Upper lobe of left lung (tissue), 4 donors: ENCODE data around the gene RIT2.

Experiments used
- POLR2A ChIP-seq, 4 donors: fragments of 450-650 bp; IDR thresholded peaks; one replicate each; pipeline ENCODE4 v1.5.1; 2016 to 2017; ENCODE audit warnings: antibody characterized with exemption in 4 of 4, mild to moderate bottlenecking in 2 of 4
- POLR2AphosphoS5 ChIP-seq, 2 donors: sonication (generic); formaldehyde crosslinking; IDR thresholded peaks; one replicate each; pipeline ENCODE4 v1.5.1; 2017; ENCODE audit warnings: antibody characterized with exemption in 2 of 2
- TF ChIP-seq, protein P1 (sequence below), 6 experiments: fragments of 450-650 bp in 4 of 6; fragments of 200-600 bp in 2 of 6; sonication (generic) in 2 of 6; IDR thresholded peaks; one replicate each; pipeline ENCODE4 v1.5.1; 2016 to 2019; ENCODE audit warnings: antibody characterized with exemption in 6 of 6

DNA sequence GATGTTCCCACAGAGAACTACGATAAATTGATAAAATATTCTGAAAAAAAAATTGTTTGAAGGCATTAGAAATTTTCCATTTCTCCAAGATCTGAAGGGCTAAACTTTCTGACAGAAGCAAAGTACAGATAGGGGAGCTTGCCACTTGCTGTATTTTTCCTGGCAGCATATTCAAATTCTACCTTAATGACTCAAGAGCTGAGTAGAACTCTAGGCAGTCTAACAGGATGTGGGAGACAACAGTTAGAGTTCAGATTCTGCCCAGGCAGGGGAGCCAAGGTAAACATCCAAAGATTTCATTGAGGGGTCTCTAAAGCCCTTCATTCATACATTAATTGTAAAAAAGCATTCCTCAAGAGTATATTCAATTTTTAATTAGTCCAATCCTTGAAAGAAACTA lies 46.0 kb upstream of the RIT2 start:
- TF ChIP-seq POLR2A (IDR thresholded peaks at IDR 0.05) = no peak
- TF ChIP-seq, protein P1, sequence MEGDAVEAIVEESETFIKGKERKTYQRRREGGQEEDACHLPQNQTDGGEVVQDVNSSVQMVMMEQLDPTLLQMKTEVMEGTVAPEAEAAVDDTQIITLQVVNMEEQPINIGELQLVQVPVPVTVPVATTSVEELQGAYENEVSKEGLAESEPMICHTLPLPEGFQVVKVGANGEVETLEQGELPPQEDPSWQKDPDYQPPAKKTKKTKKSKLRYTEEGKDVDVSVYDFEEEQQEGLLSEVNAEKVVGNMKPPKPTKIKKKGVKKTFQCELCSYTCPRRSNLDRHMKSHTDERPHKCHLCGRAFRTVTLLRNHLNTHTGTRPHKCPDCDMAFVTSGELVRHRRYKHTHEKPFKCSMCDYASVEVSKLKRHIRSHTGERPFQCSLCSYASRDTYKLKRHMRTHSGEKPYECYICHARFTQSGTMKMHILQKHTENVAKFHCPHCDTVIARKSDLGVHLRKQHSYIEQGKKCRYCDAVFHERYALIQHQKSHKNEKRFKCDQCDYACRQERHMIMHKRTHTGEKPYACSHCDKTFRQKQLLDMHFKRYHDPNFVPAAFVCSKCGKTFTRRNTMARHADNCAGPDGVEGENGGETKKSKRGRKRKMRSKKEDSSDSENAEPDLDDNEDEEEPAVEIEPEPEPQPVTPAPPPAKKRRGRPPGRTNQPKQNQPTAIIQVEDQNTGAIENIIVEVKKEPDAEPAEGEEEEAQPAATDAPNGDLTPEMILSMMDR (IDR thresholded peaks at IDR 0.05) = no peak
- TF ChIP-seq POLR2AphosphoS5 (IDR thresholded peaks at IDR 0.05) = no peak
